Stimulated activated CD4-positive, alpha-beta T cell treated with anti-CD3 and anti-CD28 coated beads, Interleukin-2, amount 100 ng/mL, for 48 hours (primary cell): Measurements from ENCODE around the gene RPS6KA2.
A peak's percentile ranks its signal among the peaks of the same experiment; 100 is the strongest.
"Not testable (repeated sequence)": the region's sequence is repeated elsewhere in the genome, so short reads cannot be mapped to it uniquely, and the experiment has no call there.

Experiments
- DNase-seq, 2 donors: peaks; one replicate each; pipeline ENCODE4 v3.0.0-alpha.2; 2020

The RPS6KA2 gene

DNA sequence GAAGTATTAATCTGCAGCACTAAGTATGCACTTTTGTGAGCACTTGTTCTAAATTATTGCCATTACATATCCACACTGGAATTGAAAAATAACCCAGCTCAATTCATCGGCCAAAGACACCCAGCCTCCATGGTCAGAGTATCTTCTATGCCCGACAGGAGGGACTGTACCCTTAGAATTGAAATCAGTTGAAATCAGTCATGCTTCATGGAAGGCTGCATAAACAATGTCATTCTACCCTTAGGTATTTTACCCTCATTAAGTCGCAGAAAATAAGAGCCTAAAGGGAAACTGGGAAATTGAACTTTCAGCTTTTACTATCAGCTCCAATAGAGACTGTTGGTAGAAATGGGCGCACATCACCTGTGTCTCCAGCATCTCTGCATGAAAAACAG lies 37.7 kb downstream of the RPS6KA2 start:
- no peak for DNase-seq

DNA sequence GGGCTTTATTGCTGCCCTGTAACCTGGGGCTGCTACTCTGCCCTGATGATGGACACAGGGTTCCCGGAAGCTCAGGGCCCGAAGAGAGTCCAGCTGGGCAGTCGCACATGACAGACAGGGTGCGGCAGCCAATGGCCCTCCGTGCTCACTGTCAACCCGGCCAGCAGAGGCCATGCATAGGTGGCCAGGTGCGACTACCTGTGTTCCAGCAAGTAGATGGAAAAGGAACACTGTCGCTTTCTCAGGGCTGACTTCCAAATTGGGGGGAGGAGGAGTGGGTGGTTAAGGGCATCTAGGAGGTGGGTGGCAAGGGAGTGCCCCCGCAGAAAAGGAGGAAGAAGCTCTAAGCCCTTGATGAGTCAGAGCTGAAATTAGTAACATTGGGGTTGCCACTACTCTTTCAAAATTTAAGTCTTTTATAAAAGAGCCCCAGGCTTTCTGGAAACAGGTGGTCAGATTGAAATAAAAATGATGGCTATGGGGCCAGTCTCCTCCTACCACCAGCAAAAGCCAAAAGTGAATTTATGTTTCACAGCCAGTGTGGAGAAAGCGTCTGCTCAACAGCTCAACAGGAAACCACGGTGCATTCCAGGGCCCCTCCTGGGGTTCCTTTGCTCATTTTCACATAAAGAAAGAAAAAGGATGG lies 38.2 kb downstream of the RPS6KA2 start:
- no peak for DNase-seq

DNA sequence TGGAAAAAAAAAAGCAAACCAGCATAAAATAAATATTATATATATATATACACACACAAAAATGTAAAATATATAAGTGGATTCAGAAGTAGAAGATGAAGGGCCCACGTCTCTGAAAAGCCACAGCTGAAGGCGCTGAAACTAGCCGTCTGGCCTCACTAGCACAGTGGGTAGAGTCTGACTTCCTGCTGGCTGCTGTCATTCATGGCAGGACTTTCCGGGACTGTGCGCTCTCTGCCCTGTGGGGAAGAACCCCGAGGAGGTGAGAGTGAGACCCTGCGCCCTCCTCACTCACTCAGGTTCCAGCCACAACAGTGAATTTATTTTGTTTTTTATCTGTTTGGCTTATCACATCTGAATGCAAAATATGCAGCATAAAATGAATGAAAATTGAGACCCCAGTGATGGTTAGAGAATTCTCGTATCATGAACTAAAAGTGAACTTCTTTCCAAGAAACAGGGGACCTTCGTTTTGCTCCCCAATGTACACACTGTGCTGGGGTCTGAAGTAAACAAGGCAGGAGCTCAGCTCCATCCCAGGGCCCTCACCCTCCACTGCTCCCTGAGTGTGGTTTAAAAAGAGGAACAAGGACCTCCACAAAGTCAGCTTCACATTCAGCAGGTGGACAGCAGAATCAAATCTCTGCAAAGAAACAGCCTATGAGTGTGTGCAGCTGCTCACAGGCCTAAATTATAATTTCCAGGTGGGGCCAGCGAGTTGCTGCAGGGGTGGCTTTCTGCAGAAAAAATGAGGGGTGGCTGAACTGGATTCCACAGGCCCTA lies 39.2 kb downstream of the RPS6KA2 start:
- DNase-seq, result no peak

DNA sequence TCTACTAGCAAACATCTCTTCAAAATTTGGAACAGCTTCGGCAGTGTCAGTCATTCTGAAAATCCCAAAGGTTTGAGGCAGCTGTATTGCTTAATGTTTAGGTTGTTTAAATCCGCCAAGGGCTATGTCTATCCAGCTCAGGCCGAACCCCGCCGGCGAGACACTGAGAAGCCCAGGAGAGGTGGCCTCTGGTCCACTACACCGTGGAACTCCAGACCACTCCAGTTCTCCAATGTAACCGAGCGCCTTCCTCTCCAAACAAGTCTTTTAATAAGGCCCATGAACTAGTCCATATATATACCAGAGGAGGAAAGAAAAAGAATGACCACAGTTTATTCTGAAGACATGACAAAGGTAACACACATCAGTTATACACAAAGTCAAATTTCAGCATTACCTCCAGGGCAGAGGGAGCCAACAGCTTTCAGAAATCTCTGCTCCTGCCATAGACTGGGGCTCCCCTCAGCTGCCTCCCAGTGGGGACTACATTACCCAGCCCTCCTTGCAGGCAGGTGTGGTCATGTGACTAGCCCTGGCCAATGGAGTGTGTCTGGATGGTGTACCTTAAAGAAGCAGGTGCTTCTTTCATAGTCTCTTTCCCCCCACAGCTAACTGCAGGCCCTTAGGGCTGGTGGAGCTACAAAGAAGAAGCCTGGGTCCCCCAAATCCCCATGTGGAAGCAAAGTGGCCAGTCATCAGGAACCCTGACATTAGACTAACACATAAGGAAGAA lies 40.5 kb downstream of the RPS6KA2 start, which contains the start of gene RAMACL:
RAMACL (minus strand) TSS at position 255 of the 733 bp plus-strand sequence; CDS start at position 54, 201 bp downstream.
- peak; percentile 5 to 18 for DNase-seq

DNA sequence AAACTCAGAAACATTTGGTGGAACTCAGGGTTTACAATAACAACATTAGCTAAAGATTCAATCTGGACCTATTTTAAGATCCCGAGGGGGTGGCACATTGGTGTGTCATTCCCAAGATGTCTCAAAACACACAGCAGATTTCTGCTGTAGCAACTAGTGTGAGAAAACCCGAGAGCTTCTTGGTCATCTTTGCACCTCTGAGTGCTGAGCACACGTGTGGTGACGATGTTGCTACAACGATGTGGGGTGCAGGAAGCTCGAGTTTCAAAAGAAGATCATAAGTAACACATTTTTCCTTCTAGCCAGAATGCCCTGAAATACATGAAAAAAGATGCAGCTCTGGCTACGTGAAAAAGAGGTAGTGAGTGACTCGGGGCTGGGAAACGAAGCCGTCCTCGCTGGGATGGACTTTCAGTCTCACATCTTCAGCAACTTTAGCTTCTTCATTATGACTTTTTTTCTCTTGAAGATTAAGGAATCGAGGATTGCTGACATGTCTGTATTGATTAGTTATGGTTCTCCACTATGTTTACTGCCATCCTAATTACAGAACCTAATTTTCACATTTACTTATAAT lies 42.1 kb downstream of the RPS6KA2 start:
- DNase-seq, result no peak

DNA sequence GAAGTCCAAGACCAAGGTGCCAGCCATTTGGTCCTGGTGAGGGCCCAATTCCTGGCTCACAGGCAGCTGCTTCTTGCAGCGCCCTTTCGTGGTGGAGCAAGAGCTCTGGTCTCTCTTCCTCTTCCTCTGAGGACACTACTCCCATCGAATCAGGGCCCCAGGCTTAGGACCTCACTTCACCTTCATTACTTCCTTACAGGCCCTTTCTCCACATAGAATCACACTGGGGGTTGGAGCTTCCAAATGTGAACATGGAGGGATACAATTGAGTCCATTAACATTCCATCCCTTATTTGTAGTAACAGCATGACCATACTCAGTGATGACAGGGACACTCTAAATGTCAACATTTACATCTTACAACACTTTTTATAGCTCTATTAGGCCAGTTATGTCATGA lies 42.9 kb downstream of the RPS6KA2 start:
- no peak for DNase-seq

DNA sequence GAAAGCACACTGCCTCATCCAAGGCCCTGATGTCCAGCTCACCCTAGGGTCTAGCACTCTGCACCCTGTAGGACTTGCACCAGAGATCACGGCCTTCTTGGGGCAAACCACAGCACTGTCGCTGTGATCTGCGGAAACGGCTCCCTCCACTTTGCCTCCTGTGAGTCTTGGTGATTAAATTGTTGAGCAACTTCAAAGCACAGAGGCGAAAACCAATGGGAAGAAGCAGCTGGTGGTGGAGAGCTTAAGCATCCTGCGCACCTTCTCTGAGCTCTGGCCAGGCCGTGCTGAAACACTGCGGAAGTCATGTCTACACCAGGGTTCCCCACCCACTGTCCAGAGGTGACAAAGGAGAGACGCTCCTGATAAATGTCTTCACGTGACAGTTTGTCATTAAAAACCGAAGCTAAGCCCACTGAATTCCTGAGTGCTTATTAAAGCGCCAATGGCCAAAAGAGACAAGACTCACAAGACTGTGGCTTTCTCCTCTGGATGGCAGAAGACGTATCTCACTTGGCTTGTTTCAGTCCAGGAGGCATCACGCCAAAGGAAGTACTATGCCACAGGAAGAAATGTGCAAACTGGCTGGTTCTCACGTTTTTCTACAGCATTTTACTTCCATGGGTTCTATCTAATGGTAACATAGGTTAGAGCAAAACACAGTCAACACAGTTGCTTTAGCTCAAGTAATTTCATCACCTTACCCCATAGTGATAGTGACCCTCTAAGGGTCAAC lies 43.7 kb downstream of the RPS6KA2 start:
- DNase-seq, result no peak

DNA sequence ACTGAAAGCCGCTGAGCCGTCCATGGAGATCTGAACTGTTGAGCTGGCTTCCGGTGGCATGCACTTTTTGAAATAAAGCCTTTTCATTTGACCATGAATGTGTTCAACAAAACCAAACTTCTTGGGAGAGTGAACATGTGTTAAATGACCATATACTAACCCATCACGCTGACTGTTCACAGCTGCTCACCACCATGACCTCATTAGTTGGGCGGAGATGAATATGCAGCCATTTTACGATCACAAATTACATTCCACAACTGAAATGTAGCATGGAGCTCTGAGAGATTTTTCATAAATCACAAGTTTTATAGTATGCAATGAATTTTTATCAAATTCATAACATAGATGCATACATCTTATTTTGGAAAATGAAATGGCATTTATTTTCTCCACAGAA lies 44.8 kb downstream of the RPS6KA2 start:
- DNase-seq, result no peak

DNA sequence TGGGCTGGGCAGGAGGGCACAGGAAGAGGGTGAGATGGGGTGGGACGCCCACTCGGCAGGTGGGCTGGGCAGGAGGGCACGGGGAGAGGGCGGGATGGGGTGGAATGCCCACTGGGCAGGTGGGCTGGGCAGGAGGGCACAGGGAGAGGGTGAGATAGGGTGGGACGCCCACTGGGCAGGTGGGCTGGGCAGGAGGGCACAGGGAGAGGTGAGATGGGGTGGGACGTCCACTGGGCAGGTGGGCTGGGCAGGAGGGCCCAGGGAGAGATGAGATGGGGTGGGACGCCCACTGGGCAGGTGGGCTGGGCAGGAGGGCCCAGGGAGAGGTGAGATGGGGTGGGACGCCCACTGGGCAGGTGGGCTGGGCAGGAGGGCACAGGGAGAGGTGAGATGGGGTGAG lies 45.2 kb downstream of the RPS6KA2 start:
- DNase-seq, result not testable (repeated sequence)

DNA sequence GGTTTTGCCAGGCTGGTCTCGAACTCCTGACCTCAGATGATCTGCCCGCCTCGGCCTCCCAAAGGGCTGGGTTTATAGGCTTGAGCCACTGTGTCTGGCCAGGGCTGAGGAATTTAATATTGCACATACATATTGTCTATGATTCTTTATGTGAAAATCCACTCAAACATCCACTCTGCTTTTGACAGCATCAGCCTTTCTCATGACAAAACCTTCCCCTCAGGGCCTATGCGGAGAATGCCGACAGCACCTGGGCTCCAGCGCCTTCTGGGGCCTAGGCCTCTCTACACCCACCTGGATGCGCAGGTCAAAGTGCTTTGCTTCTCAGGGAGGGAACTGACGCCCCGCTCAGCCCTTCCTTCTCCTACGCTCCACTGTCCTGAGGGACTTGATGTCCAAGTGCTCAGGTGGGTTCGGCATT lies 46.0 kb downstream of the RPS6KA2 start:
- DNase-seq, result no peak

DNA sequence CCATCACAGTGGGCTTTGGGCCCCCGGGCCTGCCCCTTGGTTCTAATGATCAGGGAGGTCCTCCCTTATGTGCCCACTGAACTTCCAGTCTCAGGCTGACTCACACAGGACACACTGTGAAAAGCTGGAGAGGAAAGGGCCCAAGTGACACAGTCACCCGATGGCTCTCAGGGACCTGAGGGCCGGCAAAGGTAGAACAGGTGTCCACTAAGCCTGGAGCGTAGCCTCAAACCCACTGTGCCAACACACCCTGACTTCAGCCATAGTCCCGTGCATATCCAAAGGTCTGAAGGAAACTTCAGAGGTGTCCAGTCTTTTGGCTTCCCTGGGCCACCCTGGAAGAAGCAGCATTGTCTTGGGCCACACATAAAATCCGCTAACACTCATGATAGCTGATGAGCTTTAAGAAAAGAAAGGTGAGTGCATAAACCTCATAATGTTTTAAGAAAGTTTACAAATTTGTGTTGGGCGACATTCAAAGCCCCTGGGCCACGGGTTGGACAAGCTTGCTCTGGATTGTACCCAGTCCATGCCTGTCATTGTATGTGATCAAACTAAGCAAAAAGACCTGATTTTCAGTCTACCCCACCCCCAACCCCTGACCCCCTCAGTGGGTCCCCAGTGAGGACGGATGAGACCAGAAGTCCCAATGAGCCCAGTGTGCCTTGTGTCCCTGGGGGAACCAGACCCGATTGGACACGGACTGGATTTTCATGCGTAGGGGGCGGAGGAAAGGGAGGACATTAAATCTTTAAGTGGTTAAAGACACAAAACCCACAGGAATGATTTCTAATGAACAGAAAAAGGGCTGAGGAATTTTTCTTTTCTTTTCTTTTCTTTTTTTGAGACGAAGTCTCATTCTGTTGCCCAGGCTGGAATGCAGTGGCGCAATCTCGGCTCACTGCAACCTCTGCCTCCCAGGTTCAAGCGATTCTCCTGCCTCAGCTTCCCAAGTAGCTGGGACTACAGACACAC lies 46.7 kb downstream of the RPS6KA2 start:
- no peak for DNase-seq

DNA sequence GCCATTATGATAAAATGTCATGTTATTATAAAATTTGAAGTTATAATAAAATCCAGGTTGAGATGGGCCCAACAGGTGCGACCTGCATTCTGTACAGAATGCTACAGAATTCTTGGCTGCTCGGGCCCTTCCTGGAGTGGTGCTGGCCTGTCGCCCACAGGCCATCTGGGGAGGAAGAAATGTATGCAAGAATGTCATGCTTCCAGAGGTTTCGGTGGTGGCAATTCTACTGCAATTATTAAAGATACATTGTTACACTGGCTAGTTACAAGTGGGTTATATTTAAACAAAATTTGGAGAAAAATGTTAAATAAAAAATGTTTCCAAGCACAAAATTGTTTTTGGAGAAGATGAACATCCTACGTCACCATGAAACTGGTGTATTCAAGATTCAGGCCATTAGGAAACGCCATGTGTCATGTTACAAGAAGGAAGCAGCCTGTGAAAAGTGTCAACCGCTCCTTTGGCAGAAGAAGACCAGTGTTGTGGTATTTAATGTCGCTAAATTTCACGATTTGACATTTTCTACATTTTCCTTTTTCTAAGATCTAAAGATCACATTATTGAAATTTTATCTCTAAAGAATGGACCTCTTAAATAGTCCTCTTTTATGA lies 47.7 kb downstream of the RPS6KA2 start:
- no peak for DNase-seq

DNA sequence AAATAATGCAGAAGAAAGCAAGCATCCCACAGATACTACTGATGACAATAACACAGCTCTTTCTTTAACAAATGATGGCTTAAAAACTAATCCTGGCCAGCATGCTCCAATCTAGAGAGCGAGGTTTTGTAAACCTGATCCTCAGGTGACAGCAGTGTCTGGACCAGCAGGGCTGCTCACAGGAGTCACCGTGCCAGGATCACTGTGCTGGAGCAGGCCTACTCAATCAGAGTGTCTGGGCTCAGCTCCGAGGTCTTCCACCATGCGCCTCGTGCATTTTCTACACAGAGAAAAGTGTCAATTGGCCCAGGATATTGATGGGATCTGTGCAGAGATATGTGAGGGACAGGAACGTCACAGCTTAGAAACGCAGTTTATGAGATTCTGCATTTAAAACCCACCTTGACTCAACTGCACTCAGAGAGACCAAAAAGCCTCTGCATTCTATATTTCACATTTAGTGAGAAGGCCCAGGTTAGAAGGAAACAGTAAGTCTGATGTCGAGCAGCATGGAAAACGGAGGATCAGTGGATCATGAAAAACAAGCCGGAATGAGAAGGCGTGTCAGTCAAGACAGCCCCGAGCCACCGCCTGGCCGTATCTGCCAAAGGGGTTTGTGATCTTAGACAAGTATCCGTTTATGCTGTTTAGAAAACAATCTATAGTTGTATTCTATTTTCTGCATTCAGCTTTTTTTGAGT lies 48.4 kb downstream of the RPS6KA2 start:
- no peak for DNase-seq

DNA sequence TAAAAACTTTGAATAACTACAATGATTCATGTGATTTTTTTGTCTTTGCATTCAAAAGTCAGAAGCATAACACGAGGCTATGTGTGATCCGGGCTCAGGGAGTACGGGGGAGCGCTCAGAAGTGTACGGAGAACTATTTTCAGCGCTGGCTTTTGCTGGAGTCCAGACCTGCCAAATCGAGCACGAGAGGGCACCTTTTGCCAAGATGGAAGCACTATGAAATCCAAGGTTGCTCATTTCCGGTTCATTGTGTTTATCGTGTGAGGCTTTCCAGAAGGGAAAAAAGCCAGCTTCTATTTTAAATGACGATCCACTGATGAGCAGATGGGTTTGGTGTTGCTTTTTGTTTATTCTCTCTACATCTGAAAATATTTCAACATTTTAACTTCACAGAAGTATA lies 51.8 kb downstream of the RPS6KA2 start:
- DNase-seq, result no peak

DNA sequence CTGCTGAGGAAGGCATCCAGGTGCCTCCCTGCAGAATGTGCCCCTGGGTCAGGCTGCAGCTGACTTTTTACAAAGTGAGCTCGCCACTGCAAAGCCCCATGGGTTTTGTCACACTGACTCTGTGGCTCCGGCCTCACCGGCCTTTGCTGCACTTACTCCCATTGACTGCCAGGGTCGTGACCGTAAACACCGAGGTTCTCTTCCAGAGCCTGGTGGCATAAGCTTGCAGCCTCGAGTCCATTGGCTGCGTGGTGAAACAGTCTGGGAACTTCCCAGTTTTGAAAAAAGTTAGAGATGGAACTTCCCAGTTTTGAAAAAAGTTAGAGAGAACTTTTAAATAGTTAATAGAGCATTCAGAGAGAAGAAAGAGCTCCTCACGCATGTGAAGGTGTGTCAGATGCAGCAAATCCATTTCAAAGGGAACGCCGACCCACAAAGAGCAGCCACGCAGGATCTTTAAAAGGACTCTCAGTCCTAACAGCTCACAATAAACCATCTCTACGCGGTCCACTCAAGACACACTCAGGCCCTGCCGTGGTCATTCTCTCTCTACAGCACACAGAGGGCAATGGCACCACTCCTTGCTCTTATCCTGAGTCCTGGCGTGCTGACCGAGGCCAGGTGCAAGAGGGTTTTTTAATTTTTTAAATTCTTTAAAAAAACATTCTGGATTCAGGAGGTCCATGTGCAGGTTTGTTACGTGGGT lies 53.4 kb downstream of the RPS6KA2 start:
- no peak for DNase-seq

DNA sequence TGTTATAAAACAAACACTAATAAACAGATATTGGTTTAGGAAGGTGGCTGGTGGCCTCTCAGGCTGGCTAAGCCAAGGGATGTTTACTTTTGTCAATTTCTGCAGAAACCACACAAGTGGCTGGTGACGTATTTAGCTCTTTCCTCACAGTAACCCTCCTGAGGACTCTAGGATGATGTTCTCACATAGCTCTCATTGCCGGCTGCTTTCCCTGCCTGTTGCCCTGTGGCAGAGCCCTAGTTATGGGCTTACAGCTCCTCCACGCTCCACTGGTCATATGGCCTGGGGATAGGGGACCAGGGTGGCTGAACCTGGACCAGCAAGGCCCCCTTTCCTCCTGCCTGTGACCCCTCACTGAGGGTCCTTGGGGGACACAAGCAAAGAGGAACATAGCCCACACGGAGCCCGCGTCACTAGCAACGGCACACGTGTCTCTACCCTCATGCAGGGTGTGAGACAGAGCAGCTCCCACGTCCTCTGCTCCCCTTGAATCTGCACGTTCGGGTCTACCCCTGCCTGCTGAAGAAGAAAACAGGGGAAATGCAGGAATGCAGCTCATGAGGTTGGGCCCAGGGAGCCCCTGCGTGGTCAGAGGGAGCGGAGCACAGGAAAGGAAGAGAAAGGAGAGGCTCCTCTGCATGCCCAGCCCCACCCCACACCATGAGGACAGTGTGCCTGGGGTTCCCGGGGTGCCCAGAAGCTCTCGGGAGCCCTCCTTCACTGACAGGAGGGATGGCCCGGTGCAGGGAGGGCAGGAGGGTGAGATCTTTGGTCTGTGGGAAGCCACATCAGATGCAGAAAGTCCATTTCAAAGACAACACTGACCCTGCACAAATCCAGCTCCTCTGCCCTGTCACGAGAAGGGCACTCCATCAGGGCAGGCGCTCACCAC lies 54.4 kb downstream of the RPS6KA2 start:
- no peak for DNase-seq

DNA sequence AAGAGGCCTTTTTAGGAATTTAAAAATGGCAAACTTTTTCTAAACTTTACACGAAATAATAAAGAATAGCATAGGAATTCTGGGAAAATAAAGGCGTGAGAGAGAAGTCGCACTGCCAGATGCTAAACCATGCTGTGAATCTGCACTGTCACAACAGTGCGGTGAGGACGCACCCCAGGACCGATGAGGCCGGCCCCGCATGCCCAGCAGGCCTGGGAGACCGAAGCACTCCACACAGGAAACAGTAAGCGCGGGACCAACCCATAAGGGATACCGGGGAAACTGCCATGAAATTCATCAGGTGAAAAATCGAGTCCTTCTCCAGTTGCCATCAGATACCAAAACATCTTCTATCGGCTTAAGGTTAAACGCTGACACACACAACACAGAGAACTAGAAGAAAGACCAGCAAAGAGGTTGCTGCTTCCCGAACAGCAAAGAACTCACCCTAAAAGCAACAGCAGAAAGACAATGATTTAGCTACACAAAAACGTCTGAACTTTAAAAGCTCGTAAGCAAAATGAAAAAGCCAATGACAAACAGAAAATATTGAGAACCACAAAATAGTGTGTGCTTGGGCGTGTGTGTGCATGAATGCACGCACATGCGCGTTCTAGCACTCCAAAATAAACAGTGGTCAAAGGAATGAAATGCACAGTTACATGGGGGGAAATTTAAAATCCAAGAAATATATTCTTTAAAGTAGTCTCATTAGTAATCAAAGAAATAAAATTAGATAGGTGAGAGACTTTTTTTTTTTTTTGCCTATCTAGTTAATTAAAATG lies 55.9 kb downstream of the RPS6KA2 start:
- no peak for DNase-seq

DNA sequence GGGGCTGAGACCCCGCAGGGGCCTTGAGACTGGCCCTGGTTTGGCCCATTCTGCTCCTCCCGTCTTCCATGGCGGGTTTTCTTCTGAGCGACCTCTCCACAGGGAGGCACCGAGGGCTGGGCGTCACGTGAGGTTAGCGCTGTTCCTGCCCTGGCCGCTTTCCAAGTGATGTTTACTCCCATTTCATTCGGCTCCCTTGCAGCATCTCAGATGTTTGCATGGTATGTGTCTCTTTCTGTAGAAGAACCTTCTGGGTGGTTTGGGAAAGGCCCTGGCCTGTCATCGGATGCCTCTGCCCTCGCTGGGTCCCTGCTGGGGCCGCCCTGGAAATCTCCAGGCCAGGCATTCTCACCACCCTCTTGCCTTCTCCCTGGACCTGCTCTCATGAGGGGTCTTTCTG lies 57.8 kb downstream of the RPS6KA2 start:
- no peak for DNase-seq
